ENCODE data around the gene POLR2F.

The POLR2F gene

DNA sequence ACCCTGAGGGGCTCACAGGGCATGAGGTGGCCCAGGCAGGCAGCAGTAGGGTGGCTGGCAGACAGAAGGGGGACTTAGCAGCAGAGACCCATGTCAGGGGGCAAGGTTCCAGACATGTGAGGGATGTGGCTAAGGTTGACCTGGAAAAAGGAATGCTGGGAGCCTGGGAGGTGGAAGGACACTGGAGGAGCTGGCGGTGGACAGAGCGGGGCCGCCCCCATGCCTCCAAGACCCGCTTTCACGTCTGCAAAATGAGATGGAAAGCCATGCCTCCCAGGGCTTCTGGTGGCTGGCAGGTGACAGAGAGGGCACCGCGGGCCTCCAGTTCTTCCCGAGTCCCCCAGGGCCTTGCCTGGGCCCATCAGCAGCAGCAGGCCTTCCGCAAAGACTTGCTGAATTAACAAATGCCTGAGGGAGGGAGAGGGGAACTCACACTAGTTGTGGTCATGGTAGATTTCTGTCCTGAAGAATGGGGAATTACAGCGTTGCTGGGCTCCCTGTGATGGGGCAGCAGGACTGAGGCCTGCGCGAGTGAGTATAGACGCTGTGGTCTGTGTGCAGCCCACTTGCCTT, 53.9 kb downstream of the POLR2F start:
- FAIRE-seq = no peak

DNA sequence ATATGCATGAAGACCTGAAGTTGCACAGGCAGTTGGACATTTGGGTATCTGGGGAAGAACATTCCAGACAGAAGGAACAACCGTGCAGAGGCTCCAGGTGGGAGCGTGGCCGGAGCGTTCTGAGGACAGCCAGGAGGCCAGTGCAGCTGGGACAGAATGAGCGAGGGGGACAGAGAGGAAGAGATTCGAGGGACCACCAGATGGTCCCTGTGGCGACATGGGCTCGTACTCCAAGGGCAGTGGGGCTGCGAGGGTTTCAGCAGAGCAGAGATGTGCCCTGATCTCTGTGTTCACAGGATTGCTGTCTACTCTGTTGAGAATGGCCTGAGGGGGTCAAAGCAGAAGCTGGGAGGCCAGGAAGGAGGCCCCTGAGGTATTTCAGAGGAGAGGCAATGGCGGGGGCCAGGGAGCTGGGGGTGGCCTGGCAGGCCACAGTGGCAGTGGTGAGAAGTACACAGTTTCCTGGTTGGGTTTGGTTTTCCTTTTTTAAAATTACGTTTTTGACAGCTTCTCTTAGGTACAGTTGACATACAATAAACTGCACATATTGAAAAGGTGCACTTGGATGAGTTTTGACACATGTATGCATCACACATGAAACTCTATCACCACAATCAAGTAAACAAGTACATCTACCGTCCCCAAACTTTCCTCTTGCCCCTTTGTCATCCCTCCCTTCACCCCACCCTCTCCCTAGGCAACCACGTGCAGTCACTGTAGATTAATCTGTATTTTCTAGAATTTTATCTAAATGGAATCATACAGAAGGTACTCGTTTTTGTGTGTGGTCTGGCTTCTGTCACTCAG, 55.7 kb downstream of the POLR2F start:
- FAIRE-seq = no peak

DNA sequence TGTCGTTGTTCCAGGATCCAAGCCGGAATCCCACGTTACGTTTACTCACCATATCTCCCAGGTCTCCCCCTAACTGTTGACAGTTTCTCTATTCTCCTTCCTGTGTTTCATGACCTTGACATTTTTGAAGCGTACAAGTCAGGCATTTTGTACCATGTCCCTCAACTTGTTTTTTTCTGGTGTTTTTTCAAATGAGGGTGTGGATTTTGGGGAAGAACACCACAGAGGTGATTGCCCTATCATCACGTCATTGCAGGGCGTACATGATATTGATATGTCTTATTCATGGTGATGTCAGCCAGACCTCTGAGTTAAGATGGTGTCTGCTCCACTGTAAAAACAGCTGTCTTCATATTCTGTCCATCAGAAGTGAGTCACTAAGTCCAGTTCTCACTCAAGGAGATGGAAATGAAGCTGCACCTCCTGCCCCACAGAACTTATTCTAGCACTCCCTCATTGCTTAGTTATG, 59.1 kb downstream of the POLR2F start:
- no peak for FAIRE-seq

DNA sequence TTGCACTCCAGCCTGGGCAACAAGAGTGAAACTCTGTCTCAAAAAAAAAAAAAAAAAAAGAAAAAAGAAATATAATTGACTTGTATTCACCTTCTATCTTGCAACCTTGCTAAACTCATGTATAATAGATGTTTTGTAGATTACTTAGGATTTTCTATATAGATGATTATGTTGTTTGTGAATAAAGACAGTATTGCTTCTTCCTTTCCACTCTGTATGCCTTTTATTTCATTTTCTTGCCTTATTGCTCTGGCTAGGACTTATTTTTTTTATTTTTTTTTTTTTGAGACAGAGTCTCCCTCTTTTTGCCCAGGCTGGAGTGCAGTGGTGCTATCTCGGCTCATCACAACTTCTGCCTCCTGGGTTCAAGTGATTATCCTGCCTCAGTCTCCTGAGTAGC, 60.6 kb downstream of the POLR2F start:
- FAIRE-seq = no peak

DNA sequence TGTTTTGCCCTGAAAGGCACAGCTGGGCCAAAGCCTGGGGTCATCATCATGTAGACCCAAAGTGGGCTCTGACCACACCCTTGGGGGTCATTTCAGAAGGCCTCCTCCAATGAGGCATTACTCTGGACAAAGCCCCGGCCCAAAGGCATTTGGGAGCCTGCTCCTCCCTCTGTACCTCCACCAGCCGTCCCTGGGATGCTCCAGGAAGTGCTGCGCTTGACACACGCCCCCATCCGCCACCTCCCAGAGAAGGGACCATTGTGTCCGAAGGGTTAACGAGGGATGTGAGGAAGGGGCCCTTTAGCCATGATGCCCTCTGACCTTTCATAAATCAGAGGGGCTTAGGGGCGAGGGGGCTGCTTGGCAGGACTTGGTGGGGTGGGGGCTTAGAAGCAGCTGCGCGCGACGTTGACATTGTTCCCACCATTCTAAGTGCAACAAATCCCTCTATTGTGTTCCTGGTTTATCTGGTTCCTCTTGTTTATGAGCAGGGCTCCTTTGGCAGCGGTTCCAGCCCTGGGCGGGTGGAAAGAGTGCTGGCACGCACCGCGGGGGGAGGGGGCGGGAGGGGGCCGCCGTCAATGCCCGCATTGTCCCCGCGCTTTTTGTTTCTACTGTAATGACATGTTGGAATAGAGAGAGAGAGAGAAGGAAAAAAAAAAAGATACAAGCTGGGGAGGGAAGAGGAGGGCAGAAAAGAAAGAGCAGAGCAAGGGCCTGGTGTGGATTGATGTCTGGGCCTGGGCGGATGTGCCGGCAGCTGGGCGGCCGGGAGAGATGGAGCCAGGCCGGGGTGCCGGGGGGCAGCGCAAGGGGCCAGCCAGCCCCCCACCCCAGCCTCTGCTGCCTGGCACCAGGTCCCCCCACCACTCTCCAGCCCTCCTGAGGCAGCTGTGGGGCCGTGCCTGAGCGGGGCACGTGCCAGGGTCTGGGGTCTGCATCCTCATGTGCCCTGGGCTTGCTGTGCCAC, 63.0 kb downstream of the POLR2F start:
- FAIRE-seq = no peak

DNA sequence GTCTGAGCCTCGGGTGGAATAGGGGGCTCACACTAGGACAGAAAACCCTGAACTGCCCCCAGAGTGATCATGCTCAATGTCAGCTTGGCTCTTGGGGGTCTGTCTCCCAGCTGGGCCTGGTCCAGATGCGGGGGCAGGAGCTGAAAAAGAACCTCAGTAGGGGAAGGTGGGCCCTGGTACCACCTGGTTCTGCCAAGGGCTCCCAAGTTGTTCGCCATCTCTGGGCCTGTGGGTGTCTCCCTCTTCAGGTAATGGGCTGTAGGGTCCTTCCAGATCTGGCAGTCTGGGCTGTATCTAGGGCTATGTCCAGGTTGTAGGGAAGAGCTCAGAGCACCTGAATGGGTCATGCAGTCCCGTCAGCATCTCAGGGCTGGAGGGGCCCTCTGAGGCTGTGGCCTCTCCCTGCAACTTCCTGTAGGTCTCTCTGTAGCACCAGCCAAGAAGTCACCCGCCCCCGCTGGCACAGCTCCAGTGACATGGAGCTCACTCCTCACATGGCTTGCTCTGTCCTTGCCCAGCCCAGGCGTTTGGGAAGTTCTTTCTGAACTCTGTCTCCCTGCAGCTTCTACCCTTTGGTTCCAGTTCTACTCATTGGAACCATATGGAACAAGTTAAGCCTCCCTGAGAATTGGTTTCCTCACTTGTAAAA, 63.9 kb downstream of the POLR2F start:
- FAIRE-seq = no peak

DNA sequence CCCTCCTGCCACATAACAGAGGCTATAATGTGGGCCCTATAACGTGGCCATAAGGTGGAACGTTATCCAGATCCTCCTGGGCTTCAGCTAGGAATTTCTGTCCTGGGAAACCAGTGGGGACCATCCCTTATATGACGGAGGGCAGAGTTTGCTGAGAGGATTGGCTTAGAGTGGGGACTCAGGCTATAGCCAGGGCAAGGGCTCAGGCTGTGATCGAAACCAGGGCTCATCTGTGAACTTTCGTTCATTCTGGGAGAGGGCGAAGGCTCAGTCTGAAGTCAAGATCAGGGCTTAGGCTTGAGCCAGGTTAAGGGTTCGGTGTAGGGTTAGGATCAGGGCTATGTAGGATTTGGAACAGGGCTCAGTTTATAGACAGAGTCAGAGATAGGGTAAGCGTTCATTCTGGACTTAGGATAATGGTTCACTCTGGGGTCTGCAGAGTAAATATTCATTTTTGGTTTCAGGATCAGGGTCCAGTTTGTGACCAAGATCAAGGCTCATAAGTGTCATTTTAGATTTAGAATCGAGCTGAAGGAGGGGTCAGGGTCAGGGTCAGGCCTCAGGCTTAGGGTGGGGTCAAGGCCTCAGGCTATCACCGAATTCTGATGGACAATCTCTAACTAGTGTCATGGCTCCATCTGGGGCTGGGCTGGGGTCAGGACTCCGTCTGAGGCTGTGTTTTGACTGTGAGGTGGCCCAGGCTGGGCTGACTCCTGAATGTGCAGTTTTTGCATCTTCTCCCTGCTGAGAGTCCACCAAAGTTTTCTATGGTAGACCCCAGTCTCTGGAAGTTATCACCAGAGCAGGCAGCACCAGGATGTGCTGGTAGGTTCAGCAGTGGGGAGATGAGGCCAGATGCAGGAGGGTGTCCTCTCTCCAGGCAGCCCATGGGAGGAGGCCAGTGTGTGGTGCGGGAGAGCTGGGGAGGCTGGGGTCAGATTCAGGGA, 64.7 kb downstream of the POLR2F start:
- no peak for FAIRE-seq

Data from endometrium (tissue), 2 donors.